GM18951 (cell line): ENCODE data around the gene PRKN.

Experiments
- POLR2A ChIP-seq: IDR thresholded peaks from 4 replicates; pipeline ENCODE4 v1.6.1; 2011; ENCODE audit warnings: mild to moderate bottlenecking; ENCODE audit not compliant: insufficient read length, insufficient read depth; ENCODE audit errors: extremely low read depth
- in situ Hi-C: fragments of 300-500 bp; cut with MboI; formaldehyde crosslinking; loops from one replicate; pipeline ENCODE4 v1.12.0; 2022; ENCODE audit warnings: low sequenced_read_pairs, mixed read lengths, inconsistent platforms; ENCODE audit not compliant: unreplicated experiment

Gene PRKN

GRCh38 chr6:161921602-161922395 lies 805.8 kb downstream of the PRKN start:
- no peak for TF ChIP-seq POLR2A
- in situ Hi-C loops, result no loop called here

GRCh38 chr6:161919691-161920090 lies 807.9 kb downstream of the PRKN start:
- in situ Hi-C loops, result no loop called here
- no peak for TF ChIP-seq POLR2A

- in situ Hi-C loops, result no loop called here
These were observed 808.8 kb downstream of the PRKN start for GRCh38 chr6:161918628-161919205.

GRCh38 chr6:161918109-161918531 lies 809.4 kb downstream of the PRKN start:
- TF ChIP-seq POLR2A, result no peak
- in situ Hi-C loops, result no loop called here

More at GRCh38 chr6:161918628-161919205, 808.8 kb downstream of the PRKN start:
- no peak for TF ChIP-seq POLR2A

GRCh38 chr6:161917645-161918044 lies 809.9 kb downstream of the PRKN start:
- no peak for TF ChIP-seq POLR2A
- in situ Hi-C loops, result no loop called here

- in situ Hi-C loops, result no loop called here
These were observed 812.1 kb downstream of the PRKN start for GRCh38 chr6:161915456-161915964.

GRCh38 chr6:161908872-161909271 lies 818.7 kb downstream of the PRKN start:
- in situ Hi-C loops, result no loop called here
- no peak for TF ChIP-seq POLR2A

More at GRCh38 chr6:161915456-161915964, 812.1 kb downstream of the PRKN start:
- no peak for TF ChIP-seq POLR2A

GRCh38 chr6:161906571-161906970 lies 821.0 kb downstream of the PRKN start:
- no peak for TF ChIP-seq POLR2A
- in situ Hi-C loops, result no loop called here

GRCh38 chr6:161903584-161904212 lies 823.9 kb downstream of the PRKN start:
- in situ Hi-C loops, result no loop called here
- TF ChIP-seq POLR2A, result no peak

GRCh38 chr6:161901740-161902426 lies 825.7 kb downstream of the PRKN start:
- TF ChIP-seq POLR2A, result no peak
- in situ Hi-C loops, result no loop called here

GRCh38 chr6:161894436-161894835 lies 833.1 kb downstream of the PRKN start:
- TF ChIP-seq POLR2A, result no peak
- in situ Hi-C loops, result no loop called here

GRCh38 chr6:161891542-161891941 lies 836.0 kb downstream of the PRKN start:
- no peak for TF ChIP-seq POLR2A
- in situ Hi-C loops, result no loop called here

- TF ChIP-seq POLR2A, result no peak
- in situ Hi-C loops, result no loop called here
These were observed 836.7 kb downstream of the PRKN start for GRCh38 chr6:161890832-161891297.
